AG04449 (cell line): ENCODE data around the gene CCDC71.

Experiments used
- CTCF ChIA-PET: fragments of 350-600 bp; formaldehyde crosslinking; extraction: SDS; loops from one replicate; lab custom pipeline; 2021; ENCODE audit warnings: antibody characterized with exemption; lab: Yijun Ruan, JAX
- POLR2A ChIA-PET: fragments of 400-600, 350-600 bp; formaldehyde crosslinking; extraction: SDS; loops from one replicate; lab custom pipeline; 2020; ENCODE audit warnings: antibody characterized with exemption, inconsistent platforms; lab: Yijun Ruan, JAX
- DNase-seq: peaks from one replicate; pipeline ENCODE4 v3.0.0-alpha.2; 2010; ENCODE audit warnings: low read depth, low spot score
- H3K4me3 ChIP-seq: 2 replicates; pipeline ENCODE4 v1.5.1; 2011; ENCODE audit warnings: low read depth, mild to moderate bottlenecking, control low read depth, low read length
- CTCF ChIP-seq: IDR thresholded peaks from one replicate; pipeline ENCODE4 v1.5.1; 2011; ENCODE audit warnings: mild to moderate bottlenecking, moderate library complexity, low read length, control low read depth, inconsistent platforms; ENCODE audit not compliant: insufficient read depth; ENCODE audit errors: missing control alignments

CCDC71 gene

GRCh38 chr3:49198611-49199230, 32.6 kb upstream of the CCDC71 start:
- peak overlapping the region; percentile 40; the same call in 1 of the 2 replicates for H3K4me3 ChIP-seq
- POLR2A ChIA-PET, result no interaction called here
- no peak for TF ChIP-seq CTCF
- CTCF ChIA-PET, result interaction anchor here (1.1 kb wide), 1 partner anchor 29 kb away, joined by 3 read pairs; no protein-coding TSS in a partner anchor
- no peak for DNase-seq

- CTCF ChIA-PET, result no interaction called here
- POLR2A ChIA-PET, result no interaction called here
- no peak for DNase-seq
- TF ChIP-seq CTCF, result no peak
- no peak overlapping the region for H3K4me3 ChIP-seq
Observed at GRCh38 chr3:49198161-49198560, 32.0 kb upstream of the CCDC71 start.

GRCh38 chr3:49191741-49192140, 25.6 kb upstream of the CCDC71 start:
- H3K4me3 ChIP-seq, result no peak overlapping the region
- DNase-seq, result no peak
- ChIA-PET POLR2A (no interaction called here), CTCF (no interaction called here)
- TF ChIP-seq CTCF, result no peak

GRCh38 chr3:49183873-49184272, 17.7 kb upstream of the CCDC71 start:
- no peak for DNase-seq
- ChIA-PET POLR2A (no interaction called here), CTCF (interaction anchor here (1.0 kb wide), 1 partner anchor 14 kb away, joined by 5 read pairs; no protein-coding TSS in a partner anchor)
- H3K4me3 ChIP-seq, result no peak overlapping the region
- TF ChIP-seq CTCF, result no peak

GRCh38 chr3:49182682-49183081, 16.6 kb upstream of the CCDC71 start:
- no peak overlapping the region for H3K4me3 ChIP-seq
- POLR2A ChIA-PET, result no interaction called here
- DNase-seq, result no peak
- CTCF ChIA-PET, result no interaction called here
- no peak for TF ChIP-seq CTCF

- no peak for DNase-seq
- POLR2A ChIA-PET, result no interaction called here
- H3K4me3 ChIP-seq, result no peak overlapping the region
- no peak for TF ChIP-seq CTCF
- CTCF ChIA-PET, result interaction anchor here (3.2 kb wide), 1 partner anchor 11 kb away, joined by 28 read pairs; the partner anchor contains the start of gene KLHDC8B
Observed at GRCh38 chr3:49181351-49181750, 15.2 kb upstream of the CCDC71 start.
